ENCODE measurements around the gene TMC8. TPM values are rescaled to one million over a fixed set of nuclear protein-coding genes. Genes with fewer than 3 reads are reported as not detected.

TMC8 gene
- polyA plus RNA-seq, 1 experiment = not detected

GRCh38 chr17:78172249-78173051 lies 41.9 kb downstream of the TMC8 start:
- no peak overlapping the region for H3K27ac ChIP-seq (ENCODE audit: low read depth, low read length)
- POLR2A ChIA-PET = no interaction called here
- CTCF ChIA-PET = interaction anchor here (1.3 kb wide), 1 partner anchor 14 kb away, joined by 6 read pairs; the partner anchor contains the start of gene TK1

GRCh38 chr17:78173097-78173715 lies 42.6 kb downstream of the TMC8 start:
- DNase-seq (ENCODE audit: low read depth, low spot score) = no peak
- ChIA-PET POLR2A (no interaction called here), CTCF (no interaction called here)
- Histone ChIP-seq H3K9me3 (ENCODE audit: control insufficient read depth, insufficient read depth, low read length) (no peaks in the 10 kb centered on the region), H3K27ac (ENCODE audit: low read depth, low read length) (no peak overlapping the region), H3K4me3 (ENCODE audit: low read depth, low read length) (no peak overlapping the region), H3K27me3 (ENCODE audit: control insufficient read depth, insufficient read depth, low read length) (no peaks in the 10 kb centered on the region)
- no peak for TF ChIP-seq CTCF (IDR thresholded peaks at IDR 0.05; ENCODE audit: low read depth, low read length)

More at GRCh38 chr17:78172249-78173051, 41.9 kb downstream of the TMC8 start:
- Histone ChIP-seq H3K4me3 (ENCODE audit: low read depth, low read length) (no peak overlapping the region), H3K9me3 (ENCODE audit: control insufficient read depth, insufficient read depth, low read length) (no peaks in the 10 kb centered on the region), H3K27me3 (ENCODE audit: control insufficient read depth, insufficient read depth, low read length) (no peaks in the 10 kb centered on the region)
- no peak for TF ChIP-seq CTCF (IDR thresholded peaks at IDR 0.05; ENCODE audit: low read depth, low read length)
- DNase-seq (ENCODE audit: low read depth, low spot score) = no peak

- Histone ChIP-seq H3K27ac (ENCODE audit: low read depth, low read length) (no peak overlapping the region), H3K4me3 (ENCODE audit: low read depth, low read length) (no peak overlapping the region), H3K9me3 (ENCODE audit: control insufficient read depth, insufficient read depth, low read length) (peaks cover 3% of the 10 kb centered on the region; the same call in 1 of the 2 replicates), H3K27me3 (ENCODE audit: control insufficient read depth, insufficient read depth, low read length) (no peaks in the 10 kb centered on the region)
- POLR2A ChIA-PET = no interaction called here
- CTCF ChIA-PET = interaction anchor here (0.6 to 2.1 kb wide), 5 partner anchors 11 to 987 kb away, joined by 3 to 11 read pairs (median 4); partner anchors contain the start of genes AFMID and TK1
- DNase-seq (ENCODE audit: low read depth, low spot score) = no peak
- no peak for TF ChIP-seq CTCF (IDR thresholded peaks at IDR 0.05; ENCODE audit: low read depth, low read length)
Measured at GRCh38 chr17:78174346-78174869, 43.8 kb downstream of the TMC8 start.

- peaks cover 3% of the 10 kb centered on the region; the same call in 1 of the 2 replicates for H3K9me3 ChIP-seq (ENCODE audit: control insufficient read depth, insufficient read depth, low read length)
- no peak for TF ChIP-seq CTCF (IDR thresholded peaks at IDR 0.05; ENCODE audit: low read depth, low read length)
- POLR2A ChIA-PET = no interaction called here
- CTCF ChIA-PET = interaction anchor here (0.9 to 2.1 kb wide), 4 partner anchors 11 to 64 kb away, joined by 3 to 11 read pairs (median 4); partner anchors contain the start of genes AFMID and TK1
- no peak overlapping the region for H3K27ac ChIP-seq (ENCODE audit: low read depth, low read length)
- no peak for DNase-seq (ENCODE audit: low read depth, low spot score)
- no peaks in the 10 kb centered on the region for H3K27me3 ChIP-seq (ENCODE audit: control insufficient read depth, insufficient read depth, low read length)
- no peak overlapping the region for H3K4me3 ChIP-seq (ENCODE audit: low read depth, low read length)
Measured at GRCh38 chr17:78174870-78175642, 44.5 kb downstream of the TMC8 start.

Data from AG04450 (cell line).